GM18526 (cell line): Measurements from ENCODE around the gene ELMO2.

Experiments used
- POLR2A ChIP-seq: IDR thresholded peaks from 3 replicates; pipeline ENCODE4 v1.6.1; 2011; ENCODE audit not compliant: insufficient read length; ENCODE audit errors: extremely low read depth

The ELMO2 gene

DNA sequence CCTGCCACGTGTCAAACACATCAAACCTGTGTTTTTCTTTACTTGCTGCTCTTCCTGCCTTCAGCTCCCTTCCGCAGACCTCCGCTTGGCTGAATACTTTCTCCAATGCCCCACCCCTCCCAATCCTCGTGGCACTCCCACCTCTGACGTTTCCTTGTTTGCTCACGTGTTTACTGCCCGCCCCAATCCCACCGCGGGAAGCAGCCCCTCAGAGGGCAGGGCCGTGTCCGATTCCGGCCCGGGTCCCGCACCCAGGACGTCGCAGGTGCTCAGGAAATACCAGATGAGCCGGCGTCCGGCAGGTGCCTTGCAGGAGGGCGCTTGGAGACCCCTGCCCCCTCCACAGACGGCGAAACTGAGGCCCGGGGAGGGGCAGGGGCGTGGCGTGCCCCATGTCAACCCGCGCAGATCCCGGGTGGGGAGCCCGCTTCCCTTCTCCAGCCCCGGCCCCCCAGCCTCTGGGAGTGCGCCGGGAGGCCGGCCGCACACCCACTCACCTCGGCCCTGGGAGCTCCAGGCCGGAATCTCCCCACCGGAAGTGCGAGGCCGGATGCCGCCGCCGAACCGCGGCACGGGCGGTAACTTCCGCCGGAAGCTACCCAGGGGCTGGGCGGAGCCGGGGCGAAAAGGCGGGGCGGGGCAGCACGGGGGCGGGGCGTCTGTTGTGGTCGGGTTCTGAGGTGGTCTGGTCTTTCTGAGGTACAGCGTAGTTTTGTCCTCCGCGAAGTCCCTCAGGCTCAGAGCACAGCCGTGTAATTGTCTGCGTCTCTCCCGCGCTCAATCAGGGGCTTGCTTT is 42.3 kb downstream of the ELMO2 start:
- peak; percentile 69 for TF ChIP-seq POLR2A

- no peak for TF ChIP-seq POLR2A
Measured at GRCh38 chr20:46362921-46363867, 43.2 kb downstream of the ELMO2 start.

DNA sequence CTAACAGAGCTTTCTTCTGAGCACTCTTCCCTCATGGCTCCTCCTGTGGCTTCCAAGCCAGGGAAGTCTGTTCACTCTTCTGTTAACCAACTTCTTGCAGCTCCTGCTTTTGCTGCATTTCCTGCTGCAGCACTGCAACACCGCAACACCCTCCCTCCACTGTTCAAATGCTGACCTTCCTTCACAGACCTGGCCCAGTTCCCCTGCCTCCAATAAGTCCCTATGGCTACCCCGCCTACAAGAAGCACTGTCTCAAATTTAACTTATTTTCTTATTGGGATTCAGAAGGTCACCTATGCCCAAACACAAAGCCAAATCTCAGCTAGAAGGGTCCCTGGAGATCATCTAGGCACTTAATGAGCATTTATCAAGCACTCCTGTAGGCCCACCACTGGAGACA is 44.6 kb downstream of the ELMO2 start:
- no peak for TF ChIP-seq POLR2A

DNA sequence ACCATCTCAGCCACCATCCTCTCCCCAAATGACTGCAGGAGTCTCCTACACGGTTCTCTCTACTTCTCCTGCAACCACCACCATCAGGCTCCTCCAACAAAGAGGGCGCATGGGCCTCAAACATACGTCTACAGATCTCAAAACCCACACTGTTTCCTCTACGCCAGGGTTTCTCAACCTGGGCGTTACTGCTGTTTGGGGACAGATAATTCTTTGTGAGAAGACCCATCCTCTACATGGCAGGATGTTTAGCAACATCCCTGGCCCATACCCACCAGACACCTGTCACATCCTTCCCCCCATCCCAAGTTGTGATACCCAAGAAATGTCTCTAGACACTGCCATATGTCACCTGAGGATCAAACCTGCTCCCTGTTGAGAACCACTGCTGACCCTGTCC is 45.0 kb downstream of the ELMO2 start:
- no peak for TF ChIP-seq POLR2A

DNA sequence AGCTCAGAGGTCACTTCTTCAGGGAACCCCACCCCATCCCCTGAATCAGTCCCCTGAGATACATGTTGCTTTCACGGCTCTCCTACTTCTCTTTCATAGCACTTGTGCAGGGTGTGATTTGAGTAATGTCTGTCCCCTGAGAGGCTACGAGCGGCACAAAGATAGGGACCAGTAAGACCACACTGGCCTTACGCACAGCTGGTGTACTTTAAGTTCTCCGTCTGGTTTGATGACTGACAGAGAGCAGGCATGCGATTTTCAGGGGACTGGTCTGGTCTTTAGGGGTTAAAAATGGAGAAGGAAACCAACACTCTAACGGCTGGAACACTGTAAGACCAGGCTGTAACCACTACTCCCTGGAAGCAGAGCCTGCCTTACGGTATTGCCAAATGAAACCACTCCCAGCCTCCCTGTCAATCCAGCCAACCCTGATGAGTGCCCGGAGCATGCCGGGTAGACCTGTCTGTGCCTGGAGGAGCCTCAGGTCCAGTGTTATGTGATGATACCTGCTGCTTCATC is 47.1 kb downstream of the ELMO2 start:
- TF ChIP-seq POLR2A, result no peak

DNA sequence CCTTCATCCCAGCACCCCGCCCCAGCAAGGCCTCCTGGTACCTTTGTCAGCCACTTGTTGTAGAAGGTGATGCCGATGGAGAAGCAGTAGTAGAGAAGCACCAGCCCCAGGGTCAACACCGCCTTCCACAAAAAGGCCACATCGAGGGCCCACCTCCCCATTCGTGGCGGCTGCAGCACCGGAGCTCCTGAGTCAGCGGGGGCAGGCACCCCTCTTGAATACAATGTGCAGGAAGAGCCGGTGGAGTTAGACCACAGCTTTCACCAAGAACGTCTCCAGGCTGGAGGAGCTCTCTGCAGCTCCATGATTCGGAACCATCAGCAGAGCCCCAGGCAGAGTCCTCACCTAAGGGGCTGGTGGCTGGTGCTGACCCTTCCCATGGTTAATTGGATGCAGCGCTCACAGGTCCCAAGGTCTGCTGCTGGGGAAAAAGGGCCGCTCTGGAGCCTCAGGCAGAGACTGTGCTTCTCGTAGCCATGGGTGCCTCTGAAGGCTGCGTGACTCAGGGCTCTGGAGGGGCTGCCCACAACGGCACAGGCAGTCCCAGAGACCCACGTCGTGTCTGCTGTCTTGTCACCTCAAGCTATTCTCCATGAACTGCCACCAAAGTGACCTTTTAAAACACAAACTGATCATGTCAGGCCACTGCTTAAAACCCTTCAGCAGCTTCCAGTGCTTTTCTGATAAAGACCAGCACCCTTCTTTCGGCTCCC is 47.9 kb downstream of the ELMO2 start:
- no peak for TF ChIP-seq POLR2A

GRCh38 chr20:46357030-46357514 is 49.3 kb downstream of the ELMO2 start:
- no peak for TF ChIP-seq POLR2A

- TF ChIP-seq POLR2A, result no peak
Measured at GRCh38 chr20:46356195-46357029, 50.0 kb downstream of the ELMO2 start.

DNA sequence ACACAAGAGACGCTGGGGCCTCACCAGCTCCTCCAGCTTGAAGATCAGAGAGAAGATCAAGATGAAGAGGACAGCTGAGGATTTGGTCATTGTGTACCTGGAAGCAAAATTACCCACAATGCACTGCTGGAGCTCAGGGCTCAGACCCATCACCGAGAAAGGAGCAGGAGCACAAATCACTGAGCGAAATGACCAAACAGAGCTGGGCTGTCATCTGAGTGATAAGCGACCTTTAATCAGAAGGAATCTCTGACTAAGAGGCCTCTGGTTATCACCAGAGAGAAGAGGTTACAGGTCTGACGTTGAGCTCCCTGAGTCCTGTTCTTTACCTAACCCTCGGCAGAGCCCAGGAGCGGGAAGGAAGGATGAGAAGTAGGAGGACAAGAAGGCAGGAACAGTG is 50.6 kb downstream of the ELMO2 start:
- no peak for TF ChIP-seq POLR2A

DNA sequence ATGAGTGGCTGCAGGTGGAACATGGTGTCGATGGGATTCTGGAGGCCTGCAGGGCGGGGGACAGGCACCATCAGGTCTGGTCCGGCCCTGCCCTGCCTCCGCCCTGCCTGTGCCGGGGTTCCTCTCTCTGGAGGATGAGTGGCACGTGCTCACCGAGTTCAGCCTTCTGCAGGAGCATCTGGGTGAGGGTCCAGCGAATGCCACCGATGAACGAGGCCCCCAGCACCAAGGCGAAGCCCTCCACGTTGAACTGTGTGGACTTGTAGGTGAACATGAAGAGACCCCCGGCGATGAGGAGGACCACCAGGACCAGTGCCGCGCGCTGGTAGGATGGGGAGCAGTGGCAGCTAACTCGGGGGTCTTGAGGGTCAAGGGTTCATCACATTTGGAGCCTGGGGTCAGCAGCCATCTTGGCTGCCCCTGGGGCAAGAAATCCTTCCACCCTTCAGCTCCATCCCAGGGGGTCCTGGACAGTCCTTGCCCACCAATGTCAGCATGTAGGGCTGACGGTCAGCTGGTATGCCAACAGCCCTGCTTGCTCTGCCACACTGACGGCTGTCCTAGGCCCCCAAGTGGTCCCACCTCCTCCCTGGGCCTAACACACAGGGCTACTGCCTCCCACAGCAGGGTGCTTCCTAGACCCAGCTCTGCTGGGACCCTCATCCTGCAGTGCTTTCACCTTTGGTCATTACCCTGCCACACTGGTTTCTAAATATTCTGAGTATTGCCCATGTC is 51.3 kb downstream of the ELMO2 start:
- no peak for TF ChIP-seq POLR2A

DNA sequence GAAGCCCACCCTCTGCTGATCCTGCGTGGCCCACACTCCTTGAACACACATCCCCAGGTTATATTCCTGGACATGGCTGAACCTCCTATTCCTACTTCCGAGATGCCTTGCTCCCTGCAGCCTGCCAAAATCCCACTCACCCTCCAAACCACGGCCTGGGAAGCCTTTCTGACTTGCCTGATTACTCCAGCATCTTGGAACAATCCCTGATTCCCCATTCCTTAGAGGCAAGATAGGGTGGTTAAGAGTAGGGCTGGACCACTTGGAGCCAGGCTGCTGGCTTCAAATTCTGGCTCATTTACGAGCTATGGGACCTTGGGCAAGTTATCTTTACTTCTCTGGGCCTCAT is 52.2 kb downstream of the ELMO2 start:
- no peak for TF ChIP-seq POLR2A

DNA sequence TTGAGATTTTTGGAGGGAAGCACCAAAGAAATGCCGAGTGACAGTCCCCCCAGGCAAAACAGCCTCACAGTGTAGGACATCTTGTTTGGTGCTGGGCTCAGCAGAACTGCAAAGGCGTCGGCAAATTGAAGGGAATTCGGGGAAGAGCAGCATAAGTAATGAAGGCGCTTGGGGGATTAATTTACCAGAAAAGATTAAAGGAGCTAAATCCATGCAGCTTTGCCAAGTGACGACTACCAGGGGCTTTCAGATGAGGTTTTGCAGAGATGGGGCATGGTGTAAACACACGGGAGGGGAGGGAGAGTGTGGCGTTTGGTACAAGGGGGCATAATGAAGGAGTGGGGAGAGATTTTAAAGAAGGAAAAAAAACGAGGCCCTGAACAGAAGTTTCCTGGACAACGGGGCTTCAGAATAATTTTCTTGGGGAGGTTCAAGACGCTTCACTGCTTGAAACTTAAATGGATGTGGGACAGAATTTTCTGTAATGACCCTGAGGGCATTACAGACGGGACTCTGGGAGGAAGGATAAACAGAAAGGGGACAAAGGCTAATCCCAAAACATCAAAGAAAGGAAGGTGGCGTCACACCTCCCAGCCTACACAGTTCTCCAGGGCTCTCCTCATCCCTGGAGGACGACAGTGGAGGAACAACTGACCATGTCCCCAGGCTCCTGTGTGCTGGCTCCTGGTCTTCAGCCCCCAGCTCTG is 52.8 kb downstream of the ELMO2 start:
- TF ChIP-seq POLR2A, result no peak

- TF ChIP-seq POLR2A, result no peak
Measured at GRCh38 chr20:46352370-46352938, 54.0 kb downstream of the ELMO2 start.
